Muscle of back (tissue), 11 donors: ENCODE results near the gene FLRT2. TPM values are rescaled to one million over a fixed set of nuclear protein-coding genes. Genes with fewer than 3 reads are reported as not detected.
A peak's percentile ranks its signal among the peaks of the same experiment; 100 is the strongest.

ENCODE experiments used
- DNase-seq, 3 donors: peaks; one replicate each; pipeline versions ENCODE4 v3.0.0 to v3.0.0-alpha.2; 2013
- polyA plus RNA-seq, 10 donors: library from polyadenylated mRNA; unstranded; fragments of 120-200 nt; gene quantifications; one replicate each; pipeline ENCODE4 v1.2.1, GENCODE V29; 2013; ENCODE audit not compliant: insufficient read length in 10 of 10

The FLRT2 gene
- polyA plus RNA-seq, 10 donors = 76.2 to 128 (median 102) TPM

- no peak for DNase-seq
Observed at GRCh38 chr14:85594217-85594616, 64.3 kb downstream of the FLRT2 start.

GRCh38 chr14:85595981-85596380, 66.0 kb downstream of the FLRT2 start:
- DNase-seq = no peak

DNA sequence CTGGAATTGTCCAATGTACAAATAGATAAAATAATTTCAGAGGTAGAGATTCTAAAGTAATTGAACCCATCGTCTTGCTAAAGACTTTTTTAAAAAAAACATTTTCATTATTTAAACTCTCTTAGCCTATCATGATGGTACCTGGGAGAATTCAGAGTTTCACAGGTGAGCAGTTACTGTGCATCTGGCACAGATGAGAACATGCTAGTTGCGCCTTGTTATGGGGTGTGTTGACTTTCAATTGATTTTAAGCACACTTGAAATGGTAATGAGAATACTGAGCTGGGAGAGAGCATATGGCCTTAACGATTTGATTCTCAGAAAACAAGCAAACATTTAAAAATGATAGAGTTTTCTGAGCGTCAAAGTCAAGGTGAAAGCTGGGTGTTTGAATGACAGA, 66.6 kb downstream of the FLRT2 start:
- no peak for DNase-seq

- no peak for DNase-seq
Observed at GRCh38 chr14:85597701-85598100, 67.8 kb downstream of the FLRT2 start.

- peak in 1 of 3 donors; percentile 30 for DNase-seq
Observed at GRCh38 chr14:85599939-85600338, 70.0 kb downstream of the FLRT2 start.

DNA sequence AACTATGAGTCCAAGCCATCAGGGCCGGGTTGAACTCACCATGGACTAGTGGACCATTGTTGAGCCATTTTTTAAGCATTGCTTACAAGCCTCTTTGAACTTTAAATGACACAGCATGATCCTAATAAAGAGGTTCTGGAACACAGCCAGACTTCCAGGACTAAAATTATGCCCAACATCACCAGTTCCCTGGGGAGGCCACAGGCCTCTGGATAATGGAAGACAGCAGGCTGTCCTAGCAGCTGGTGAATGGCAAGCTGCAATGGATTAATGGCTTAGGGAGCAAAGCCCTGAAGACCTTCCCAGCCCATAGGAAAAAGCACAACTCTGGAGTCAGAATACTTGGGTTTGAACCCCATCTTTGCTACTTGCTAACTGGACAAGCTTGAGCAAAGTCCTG, 71.3 kb downstream of the FLRT2 start:
- DNase-seq = no peak

DNA sequence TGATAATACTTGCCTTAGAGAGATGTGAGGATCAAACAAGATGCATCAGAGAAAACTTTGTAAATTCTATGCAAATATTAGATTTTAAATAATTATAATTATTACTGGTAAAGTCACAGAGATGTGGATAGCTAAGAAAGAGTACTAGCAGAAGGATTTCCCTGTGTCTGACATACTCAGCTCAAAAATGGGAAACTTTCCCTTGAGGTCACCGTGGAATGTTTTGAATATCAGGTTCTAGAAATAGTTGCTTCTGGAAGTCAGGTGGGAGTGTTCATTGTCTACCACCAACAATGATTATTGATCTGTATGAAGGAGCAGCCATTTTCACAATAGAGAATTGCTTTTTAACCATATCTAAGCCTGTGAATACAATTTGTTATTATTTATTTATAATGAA, 71.7 kb downstream of the FLRT2 start:
- DNase-seq = no peak

DNA sequence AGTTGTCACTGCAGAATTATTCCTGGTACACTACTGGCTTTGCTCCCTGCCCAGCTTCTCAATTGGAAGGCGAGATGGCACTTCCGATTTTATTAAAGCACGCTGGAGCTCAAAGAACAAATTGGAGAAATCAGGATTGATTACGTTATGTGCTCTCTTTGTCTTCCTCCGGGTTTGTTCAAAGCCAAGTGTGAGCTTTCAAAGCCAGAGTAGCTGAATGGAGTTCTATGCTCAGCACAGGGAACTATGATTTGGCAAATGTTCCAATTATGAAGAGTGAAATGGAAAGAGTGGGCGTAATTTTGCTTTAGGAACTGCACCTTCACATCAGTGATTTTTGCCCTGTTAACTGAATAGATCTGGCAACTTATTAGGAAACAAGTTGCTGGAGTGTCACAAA, 72.4 kb downstream of the FLRT2 start:
- no peak for DNase-seq

DNA sequence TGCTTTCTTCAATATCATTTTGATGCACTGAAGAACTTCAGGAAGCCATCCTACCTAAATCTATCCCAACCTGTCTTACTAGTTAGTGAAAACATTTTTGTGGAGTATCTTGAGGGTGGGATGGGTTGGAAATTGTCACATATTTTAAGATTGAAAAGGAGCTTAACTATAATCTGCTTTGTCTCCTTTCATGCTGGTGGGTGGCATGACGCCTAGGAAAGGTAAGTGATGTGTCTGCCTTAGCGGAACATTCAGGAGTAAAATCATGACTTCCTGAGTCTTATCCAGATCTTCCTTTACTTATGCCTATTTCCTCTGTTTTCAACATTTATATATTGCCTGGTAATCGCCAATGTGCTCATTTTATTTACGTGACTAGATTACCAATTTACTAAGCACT, 74.1 kb downstream of the FLRT2 start:
- DNase-seq = no peak

GRCh38 chr14:85604714-85605113, 74.8 kb downstream of the FLRT2 start:
- DNase-seq = no peak

DNA sequence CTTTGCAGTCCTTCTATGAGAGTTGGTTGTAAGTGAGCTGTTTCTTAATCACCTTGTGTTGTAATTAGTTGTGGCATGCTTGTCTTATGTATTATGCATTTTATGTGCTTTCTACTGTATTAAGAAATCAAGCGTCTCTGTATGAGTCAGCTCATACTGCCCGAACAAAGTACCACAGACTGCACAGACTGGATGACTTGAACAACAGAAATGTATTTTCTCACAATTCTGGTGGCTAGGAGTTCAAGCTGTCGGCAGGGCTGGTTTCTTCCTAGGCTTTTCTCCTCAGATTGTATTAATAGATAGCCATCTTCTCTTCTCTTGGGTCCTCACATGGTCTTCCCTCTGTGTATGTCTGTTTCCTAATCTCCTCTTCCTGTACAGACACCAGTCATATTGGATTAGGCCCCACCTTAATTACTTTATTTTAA, 77.7 kb downstream of the FLRT2 start:
- DNase-seq = peak in 1 of 3 donors; percentile 41

DNA sequence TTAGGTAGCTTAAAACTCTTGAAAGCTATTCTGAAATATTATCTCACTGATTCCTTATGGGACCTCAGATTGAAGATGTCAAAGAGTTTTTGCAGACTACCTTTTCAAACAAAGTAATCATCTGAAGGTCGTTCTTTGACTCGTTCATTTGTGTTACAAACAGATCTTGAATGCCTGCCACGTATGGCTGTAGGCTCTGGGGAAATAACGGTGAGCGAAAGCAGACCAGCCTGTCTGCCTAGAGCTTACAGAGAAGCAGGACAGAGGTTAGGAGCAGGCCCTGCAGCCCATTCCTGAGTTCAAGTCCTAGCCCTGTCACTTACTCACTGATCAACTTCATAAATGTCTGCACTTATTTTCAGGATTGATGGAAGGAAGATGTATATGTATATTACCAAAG, 83.6 kb downstream of the FLRT2 start:
- DNase-seq = no peak

GRCh38 chr14:85616386-85616885, 86.5 kb downstream of the FLRT2 start:
- peak; percentile 47 to 83 (median 55) for DNase-seq

DNA sequence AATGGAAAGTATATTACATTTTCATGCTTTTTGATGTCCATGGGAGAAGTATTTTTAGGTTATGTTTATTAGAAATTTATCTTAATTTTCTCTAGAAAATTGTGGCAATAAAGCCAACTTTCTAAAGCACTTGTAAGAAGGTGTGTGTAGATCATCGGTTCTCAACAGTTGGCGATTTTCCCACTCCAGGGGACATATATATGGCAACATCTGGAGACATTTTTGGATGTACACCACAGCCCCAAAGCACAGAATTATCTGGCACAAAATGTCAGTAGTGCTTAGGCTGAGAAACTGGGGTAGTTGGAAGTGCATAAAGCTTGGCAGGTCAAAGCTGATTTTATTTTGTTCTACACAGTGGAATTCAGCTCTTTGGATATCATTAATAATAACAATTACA, 86.9 kb downstream of the FLRT2 start:
- peak in 2 of 3 donors; percentile 31 to 60 for DNase-seq

GRCh38 chr14:85617791-85618190, 87.8 kb downstream of the FLRT2 start:
- no peak for DNase-seq

GRCh38 chr14:85618390-85618789, 88.4 kb downstream of the FLRT2 start:
- no peak for DNase-seq

DNA sequence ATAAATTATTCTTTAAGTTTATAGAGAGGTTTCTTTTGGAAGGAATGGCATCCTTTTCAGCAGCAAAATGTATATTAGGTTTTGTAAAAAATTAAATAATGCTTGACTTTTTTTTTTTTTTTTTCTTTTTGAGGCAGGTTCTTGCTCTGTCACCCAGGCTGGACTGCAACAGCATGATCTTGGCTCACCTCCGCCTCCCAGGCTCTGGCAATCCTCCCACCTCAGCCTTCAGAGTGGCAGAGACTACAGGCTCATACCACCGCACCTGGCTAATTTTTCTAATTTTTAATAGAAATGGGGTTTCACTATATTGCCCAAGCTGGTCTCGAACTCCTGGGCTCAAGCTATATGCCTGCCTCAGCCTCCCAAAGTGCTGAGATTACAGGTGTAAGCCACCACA, 89.0 kb downstream of the FLRT2 start:
- no peak for DNase-seq

DNA sequence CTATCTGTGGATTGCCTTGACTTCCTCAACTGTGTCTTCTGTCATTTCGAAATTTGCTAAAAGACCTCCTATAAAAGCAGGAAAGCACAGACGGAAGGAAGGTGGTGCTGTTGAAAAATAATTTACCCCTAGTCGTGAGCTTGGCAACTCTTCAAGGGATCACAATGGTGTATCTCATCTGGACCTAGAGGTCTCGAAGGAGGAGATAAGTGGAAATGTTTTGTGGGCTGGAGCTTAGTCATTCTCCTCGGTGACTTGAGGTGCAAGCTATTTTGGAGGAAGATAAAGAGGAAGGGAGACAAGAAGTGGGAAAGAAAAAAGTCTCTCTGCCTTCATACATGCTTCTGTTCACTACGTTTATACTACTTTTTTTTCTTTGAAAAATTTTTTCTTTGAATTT, 89.9 kb downstream of the FLRT2 start:
- no peak for DNase-seq

- DNase-seq = no peak
Observed at GRCh38 chr14:85620947-85621346, 91.0 kb downstream of the FLRT2 start.

DNA sequence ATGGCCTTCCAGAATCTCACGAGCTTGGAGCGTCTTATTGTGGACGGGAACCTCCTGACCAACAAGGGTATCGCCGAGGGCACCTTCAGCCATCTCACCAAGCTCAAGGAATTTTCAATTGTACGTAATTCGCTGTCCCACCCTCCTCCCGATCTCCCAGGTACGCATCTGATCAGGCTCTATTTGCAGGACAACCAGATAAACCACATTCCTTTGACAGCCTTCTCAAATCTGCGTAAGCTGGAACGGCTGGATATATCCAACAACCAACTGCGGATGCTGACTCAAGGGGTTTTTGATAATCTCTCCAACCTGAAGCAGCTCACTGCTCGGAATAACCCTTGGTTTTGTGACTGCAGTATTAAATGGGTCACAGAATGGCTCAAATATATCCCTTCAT, 92.2 kb downstream of the FLRT2 start:
- DNase-seq = no peak

DNA sequence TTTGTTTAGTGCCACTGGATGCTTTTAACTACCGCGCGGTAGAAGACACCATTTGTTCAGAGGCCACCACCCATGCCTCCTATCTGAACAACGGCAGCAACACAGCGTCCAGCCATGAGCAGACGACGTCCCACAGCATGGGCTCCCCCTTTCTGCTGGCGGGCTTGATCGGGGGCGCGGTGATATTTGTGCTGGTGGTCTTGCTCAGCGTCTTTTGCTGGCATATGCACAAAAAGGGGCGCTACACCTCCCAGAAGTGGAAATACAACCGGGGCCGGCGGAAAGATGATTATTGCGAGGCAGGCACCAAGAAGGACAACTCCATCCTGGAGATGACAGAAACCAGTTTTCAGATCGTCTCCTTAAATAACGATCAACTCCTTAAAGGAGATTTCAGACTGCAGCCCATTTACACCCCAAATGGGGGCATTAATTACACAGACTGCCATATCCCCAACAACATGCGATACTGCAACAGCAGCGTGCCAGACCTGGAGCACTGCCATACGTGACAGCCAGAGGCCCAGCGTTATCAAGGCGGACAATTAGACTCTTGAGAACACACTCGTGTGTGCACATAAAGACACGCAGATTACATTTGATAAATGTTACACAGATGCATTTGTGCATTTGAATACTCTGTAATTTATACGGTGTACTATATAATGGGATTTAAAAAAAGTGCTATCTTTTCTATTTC, 93.2 kb downstream of the FLRT2 start:
- no peak for DNase-seq

GRCh38 chr14:85625925-85626585, 96.1 kb downstream of the FLRT2 start:
- no peak for DNase-seq

- no peak for DNase-seq
Observed at GRCh38 chr14:85634205-85634604, 104.3 kb downstream of the FLRT2 start.

DNA sequence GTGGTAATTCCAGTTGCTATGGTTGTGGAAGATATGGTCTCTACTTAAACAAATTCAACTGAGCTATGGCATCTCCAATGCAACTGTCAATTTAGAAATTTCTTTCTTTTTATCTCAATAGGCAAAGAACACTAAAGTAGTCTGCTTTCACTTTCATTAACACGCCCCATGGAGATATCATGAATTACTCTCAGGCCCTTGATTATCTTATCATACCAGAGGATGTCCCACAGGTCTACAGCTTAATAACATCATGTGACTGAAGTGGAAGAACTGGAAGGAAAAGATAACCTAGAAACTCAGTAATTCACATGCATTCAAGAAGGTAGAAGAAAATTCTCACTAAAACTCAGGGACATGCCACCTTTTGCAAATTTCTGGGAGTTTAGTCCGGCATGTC, 114.3 kb downstream of the FLRT2 start:
- no peak for DNase-seq
